ENCODE measurements around the gene ECI2.

Gene ECI2

GRCh38 chr6:4107873-4108272, 27.5 kb downstream of the ECI2 start:
- no peak for DNase-seq (ENCODE audit: low read depth)
- no peak for TF ChIP-seq CTCF (conservative IDR thresholded peaks at IDR 0.05; ENCODE audit: low read depth, low read length)
- no peak overlapping the region for H3K4me3 ChIP-seq (ENCODE audit: low read depth, low read length)

GRCh38 chr6:4105980-4106536, 29.3 kb downstream of the ECI2 start:
- no peak overlapping the region for H3K4me3 ChIP-seq (ENCODE audit: low read depth, low read length)
- TF ChIP-seq CTCF (conservative IDR thresholded peaks at IDR 0.05; ENCODE audit: low read depth, low read length): no peak
- DNase-seq (ENCODE audit: low read depth): no peak

- no peak for DNase-seq (ENCODE audit: low read depth)
- TF ChIP-seq CTCF (conservative IDR thresholded peaks at IDR 0.05; ENCODE audit: low read depth, low read length): no peak
- no peak overlapping the region for H3K4me3 ChIP-seq (ENCODE audit: low read depth, low read length)
Observed at GRCh38 chr6:4103929-4104328, 31.4 kb downstream of the ECI2 start.

GRCh38 chr6:4102687-4103244, 32.6 kb downstream of the ECI2 start:
- DNase-seq (ENCODE audit: low read depth): peak; percentile 31
- H3K4me3 ChIP-seq (ENCODE audit: low read depth, low read length): no peak overlapping the region
- TF ChIP-seq CTCF (conservative IDR thresholded peaks at IDR 0.05; ENCODE audit: low read depth, low read length): no peak

- DNase-seq (ENCODE audit: low read depth): no peak
- no peak overlapping the region for H3K4me3 ChIP-seq (ENCODE audit: low read depth, low read length)
- TF ChIP-seq CTCF (conservative IDR thresholded peaks at IDR 0.05; ENCODE audit: low read depth, low read length): no peak
Observed at GRCh38 chr6:4101298-4101697, 34.1 kb downstream of the ECI2 start.

GRCh38 chr6:4100655-4101054, 34.7 kb downstream of the ECI2 start:
- TF ChIP-seq CTCF (conservative IDR thresholded peaks at IDR 0.05; ENCODE audit: low read depth, low read length): no peak
- DNase-seq (ENCODE audit: low read depth): no peak
- H3K4me3 ChIP-seq (ENCODE audit: low read depth, low read length): no peak overlapping the region

- no peak for TF ChIP-seq CTCF (conservative IDR thresholded peaks at IDR 0.05; ENCODE audit: low read depth, low read length)
- no peak overlapping the region for H3K4me3 ChIP-seq (ENCODE audit: low read depth, low read length)
- no peak for DNase-seq (ENCODE audit: low read depth)
Observed at GRCh38 chr6:4093288-4093687, 42.1 kb downstream of the ECI2 start.

Data from choroid plexus epithelial cell (primary cell).